Limb (tissue), 2 donors: ENCODE results near the gene PRKD3.
A peak's percentile ranks its signal among the peaks of the same experiment; 100 is the strongest.

Source experiments
- DNase-seq, 2 donors: peaks; one replicate each; pipeline ENCODE4 v3.0.0-alpha.2; 2016; ENCODE audit errors: extremely low spot score in 2 of 2

PRKD3 gene

DNA sequence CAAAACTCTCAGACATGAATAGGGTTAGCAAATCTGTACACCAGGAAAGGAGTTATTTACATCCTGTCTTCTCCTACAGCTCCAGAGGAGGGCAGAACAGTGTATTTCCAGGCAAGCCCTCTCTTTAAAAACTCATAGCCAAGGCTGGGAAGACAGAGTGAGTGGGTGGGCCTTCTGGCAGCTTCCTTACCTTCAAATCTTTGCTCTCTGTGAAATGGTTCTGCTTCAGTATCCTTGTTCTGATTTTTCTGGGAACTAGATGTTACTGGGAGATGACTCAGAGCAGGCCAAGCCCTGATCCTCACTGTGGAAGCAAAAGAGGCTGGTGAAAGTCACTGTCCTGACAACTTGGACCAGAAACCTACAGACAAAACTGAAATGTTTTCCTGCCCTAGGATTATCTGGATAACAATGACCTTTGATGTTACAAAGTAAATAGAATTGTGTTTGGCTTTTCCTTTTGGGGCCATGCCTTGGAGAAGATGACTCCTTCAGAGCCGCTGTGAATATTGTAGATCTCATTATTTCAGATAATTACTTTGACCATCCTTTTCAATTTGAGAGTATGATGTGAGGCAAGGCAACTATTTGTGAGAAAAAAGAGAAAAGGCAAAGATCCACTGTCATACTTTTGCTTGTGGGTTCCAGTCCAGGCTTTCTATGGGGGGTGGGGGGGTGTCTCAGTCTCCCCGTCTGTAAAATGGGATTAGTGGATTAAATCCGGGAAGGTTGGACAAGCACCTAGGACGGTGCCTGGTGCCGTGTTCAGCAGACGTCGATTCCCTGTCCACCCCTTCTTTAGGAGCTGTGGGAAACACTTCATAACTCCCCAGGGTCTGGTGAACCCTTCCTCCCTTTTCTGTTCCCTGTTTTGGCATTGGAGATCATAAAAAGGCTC lies 19.2 kb upstream of the PRKD3 start:
- DNase-seq, result peak in 1 of 2 donors; percentile 60

- DNase-seq, result no peak
Observed at GRCh38 chr2:37342591-37343220, 18.1 kb upstream of the PRKD3 start.

GRCh38 chr2:37340637-37341036 lies 16.0 kb upstream of the PRKD3 start:
- no peak for DNase-seq

GRCh38 chr2:37338933-37339332 lies 14.3 kb upstream of the PRKD3 start:
- DNase-seq, result no peak

GRCh38 chr2:37337620-37338280 lies 13.1 kb upstream of the PRKD3 start:
- no peak for DNase-seq

DNA sequence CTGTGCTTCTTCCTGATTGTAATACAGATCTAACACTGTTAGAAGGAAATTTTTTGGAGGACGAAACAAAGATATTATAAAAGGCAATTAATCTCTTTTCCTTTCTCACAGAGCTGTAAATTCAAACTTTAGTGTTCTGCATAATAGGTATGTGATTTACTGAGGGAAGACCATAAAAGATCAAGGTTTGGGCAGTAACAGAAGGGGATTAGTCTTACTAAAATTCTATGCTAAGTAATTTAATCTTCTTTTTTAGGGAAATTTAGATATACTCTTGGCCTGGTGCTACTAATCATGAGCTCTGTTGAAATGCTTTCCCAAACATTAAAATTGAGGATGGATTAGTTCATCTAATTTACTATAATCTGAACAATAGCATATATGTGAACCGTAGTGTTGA lies 11.0 kb upstream of the PRKD3 start:
- DNase-seq, result no peak

- no peak for DNase-seq
Observed at GRCh38 chr2:37333256-37333655, 8.6 kb upstream of the PRKD3 start.

- DNase-seq, result no peak
Observed at GRCh38 chr2:37332560-37332959, 7.9 kb upstream of the PRKD3 start.

GRCh38 chr2:37330681-37331080 lies 6.0 kb upstream of the PRKD3 start:
- DNase-seq, result no peak

GRCh38 chr2:37326866-37327634 lies 2.4 kb upstream of the PRKD3 start:
- DNase-seq, result no peak

GRCh38 chr2:37326285-37326684 lies 1.7 kb upstream of the PRKD3 start:
- peak in 1 of 2 donors; percentile 51 for DNase-seq

DNA sequence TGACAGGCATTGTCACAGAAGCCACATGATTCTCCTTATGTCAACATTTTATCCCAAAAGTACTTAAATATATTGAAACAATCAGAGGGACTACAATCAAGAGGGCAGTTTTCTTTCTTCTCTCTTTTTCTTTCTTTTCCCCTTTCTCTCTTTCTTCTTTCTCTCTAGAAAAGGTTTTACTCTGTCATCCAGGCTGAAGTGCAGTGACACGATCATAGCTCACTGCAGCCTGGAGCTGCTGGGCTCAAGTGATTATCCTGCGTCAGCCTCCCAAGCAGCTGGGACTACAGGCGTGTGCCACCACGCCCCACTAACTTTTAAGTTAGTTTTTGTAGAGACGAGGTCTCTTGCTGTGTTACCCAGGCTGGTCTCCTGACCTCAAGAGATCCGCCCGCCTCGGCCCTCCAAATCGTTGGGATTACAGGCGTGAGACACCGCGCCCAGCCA lies 1.0 kb upstream of the PRKD3 start:
- DNase-seq, result no peak

GRCh38 chr2:37324536-37324785 lies 172 bp downstream of the PRKD3 start:
- DNase-seq, result peak in 1 of 2 donors; percentile 79

- DNase-seq, result no peak
Observed at GRCh38 chr2:37323781-37324535, 675 bp downstream of the PRKD3 start.

- no peak for DNase-seq
Observed at GRCh38 chr2:37323176-37323780, 1.4 kb downstream of the PRKD3 start.

GRCh38 chr2:37322368-37322767 lies 2.3 kb downstream of the PRKD3 start:
- no peak for DNase-seq

GRCh38 chr2:37321029-37321682 lies 3.5 kb downstream of the PRKD3 start:
- DNase-seq, result no peak

- DNase-seq, result no peak
Observed at GRCh38 chr2:37319754-37320609, 4.7 kb downstream of the PRKD3 start.

- DNase-seq, result no peak
Observed at GRCh38 chr2:37318401-37318800, 6.2 kb downstream of the PRKD3 start.
